Measurements from ENCODE around the gene UTF1. TPM values are rescaled to one million over a fixed set of nuclear protein-coding genes. Genes with fewer than 3 reads are reported as not detected.
A peak's percentile ranks its signal among the peaks of the same experiment; 100 is the strongest.

The UTF1 gene
- total RNA-seq, 2 experiments from 2014 or later: not detected

DNA sequence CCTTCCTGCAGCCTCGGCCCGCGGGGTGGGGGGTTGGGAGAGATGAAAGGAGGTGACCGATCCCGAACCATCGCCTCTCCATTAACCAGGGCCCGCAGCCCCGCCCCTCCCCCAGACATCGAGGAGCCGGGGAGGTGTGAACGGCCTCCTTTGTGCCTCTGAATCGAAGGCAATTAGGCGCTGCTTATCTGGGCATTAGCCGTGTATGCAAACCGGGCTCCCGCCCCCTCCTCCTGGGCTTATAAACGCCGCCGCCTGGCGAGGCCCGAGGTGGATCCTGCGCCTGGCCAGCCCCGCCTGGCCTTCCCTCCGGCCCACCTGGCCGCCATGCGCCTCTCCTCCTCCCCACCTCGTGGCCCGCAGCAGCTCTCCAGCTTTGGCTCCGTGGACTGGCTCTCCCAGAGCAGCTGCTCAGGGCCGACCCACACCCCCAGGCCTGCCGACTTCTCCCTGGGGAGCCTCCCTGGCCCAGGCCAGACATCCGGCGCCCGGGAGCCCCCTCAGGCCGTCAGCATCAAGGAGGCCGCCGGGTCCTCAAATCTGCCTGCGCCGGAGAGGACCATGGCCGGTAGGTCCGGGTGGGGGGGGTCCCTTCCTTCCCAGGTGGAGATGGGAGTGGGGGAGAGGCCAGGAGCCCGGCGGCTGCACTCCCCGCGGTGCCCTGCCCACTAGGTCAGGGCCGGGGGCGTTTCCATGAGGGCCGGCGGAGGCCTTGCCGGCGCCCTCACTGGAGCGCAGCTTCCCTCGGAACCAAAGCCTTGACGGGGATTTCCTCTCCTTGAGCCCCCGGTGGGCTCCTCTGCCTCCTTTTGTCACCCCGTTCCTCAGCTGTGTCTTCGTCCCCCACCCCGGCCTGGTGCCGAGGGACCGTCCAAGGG, 7.8 kb downstream of the UTF1 start, which contains the start of gene VENTX:
VENTX (plus strand) TSS at position 268 of the 878 bp plus-strand sequence; CDS start at position 328, 60 bp downstream.
- Mint-ChIP-seq H3K4me3 (no peak within 1 kb of the TSS), H3K27me3 (peaks cover 47% of the 10 kb centered on the region), H3K27ac (no peak within 1 kb of the TSS), H3K36me3 (ENCODE audit: low read depth) (no peaks in the 10 kb centered on the region), H3K9me3 (no peaks in the 10 kb centered on the region), H3K4me1 (ENCODE audit: low read depth) (peaks cover 20% of the 10 kb centered on the region)
- ChIA-PET CTCF (no interaction called here), POLR2A (interaction anchor here (0.6 kb wide), 1 partner anchor 74 kb away, joined by 3 read pairs; no protein-coding TSS in a partner anchor)
- intact Hi-C loops (cut with micrococcal nuclease): no loop called here
- TF ChIP-seq, protein P1, sequence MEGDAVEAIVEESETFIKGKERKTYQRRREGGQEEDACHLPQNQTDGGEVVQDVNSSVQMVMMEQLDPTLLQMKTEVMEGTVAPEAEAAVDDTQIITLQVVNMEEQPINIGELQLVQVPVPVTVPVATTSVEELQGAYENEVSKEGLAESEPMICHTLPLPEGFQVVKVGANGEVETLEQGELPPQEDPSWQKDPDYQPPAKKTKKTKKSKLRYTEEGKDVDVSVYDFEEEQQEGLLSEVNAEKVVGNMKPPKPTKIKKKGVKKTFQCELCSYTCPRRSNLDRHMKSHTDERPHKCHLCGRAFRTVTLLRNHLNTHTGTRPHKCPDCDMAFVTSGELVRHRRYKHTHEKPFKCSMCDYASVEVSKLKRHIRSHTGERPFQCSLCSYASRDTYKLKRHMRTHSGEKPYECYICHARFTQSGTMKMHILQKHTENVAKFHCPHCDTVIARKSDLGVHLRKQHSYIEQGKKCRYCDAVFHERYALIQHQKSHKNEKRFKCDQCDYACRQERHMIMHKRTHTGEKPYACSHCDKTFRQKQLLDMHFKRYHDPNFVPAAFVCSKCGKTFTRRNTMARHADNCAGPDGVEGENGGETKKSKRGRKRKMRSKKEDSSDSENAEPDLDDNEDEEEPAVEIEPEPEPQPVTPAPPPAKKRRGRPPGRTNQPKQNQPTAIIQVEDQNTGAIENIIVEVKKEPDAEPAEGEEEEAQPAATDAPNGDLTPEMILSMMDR (IDR thresholded peaks at IDR 0.05): no peak
- ATAC-seq (no peak), DNase-seq (no peak)

DNA sequence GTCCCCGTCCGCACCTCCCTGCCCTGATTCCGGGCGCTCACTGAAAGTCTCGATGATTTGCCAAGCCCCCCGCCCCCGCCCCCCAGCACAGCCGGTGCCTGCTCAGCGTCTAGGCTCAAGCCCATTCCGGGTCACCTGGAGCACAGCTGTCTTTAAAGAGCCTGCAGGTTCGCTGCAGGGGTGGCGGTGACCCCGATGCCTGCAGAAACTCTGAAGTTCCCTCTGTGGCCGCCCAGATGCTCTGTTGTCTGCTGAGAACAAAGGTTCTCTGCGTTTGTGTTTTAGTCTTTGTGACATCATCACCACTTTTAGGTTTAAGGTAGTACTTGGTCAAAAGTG, 8.4 kb downstream of the UTF1 start:
- ATAC-seq (no peak), DNase-seq (no peak)
- Mint-ChIP-seq H3K27me3 (peaks cover 48% of the 10 kb centered on the region), H3K9me3 (no peaks in the 10 kb centered on the region), H3K36me3 (ENCODE audit: low read depth) (no peaks in the 10 kb centered on the region), H3K4me1 (ENCODE audit: low read depth) (peaks cover 20% of the 10 kb centered on the region), H3K27ac (no peak overlapping the region), H3K4me3 (no peak overlapping the region)
- ChIA-PET POLR2A (no interaction called here), CTCF (no interaction called here)
- TF ChIP-seq, protein P1 (IDR thresholded peaks at IDR 0.05): no peak
- intact Hi-C loops (cut with micrococcal nuclease): no loop called here

DNA sequence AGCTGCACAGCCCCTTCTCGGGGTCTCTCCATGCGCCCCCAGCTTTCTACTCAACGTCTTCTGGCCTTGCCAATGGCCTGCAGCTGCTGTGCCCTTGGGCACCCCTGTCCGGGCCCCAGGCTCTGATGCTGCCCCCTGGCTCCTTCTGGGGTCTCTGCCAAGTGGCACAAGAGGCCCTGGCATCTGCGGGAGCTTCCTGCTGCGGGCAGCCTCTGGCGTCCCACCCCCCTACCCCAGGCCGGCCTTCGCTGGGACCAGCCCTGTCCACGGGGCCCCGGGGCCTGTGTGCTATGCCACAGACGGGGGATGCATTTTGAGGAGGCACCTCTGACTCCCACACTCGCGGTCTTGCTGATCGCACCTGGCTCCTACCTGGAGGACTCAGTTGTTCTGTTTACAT, 10.0 kb downstream of the UTF1 start:
- Mint-ChIP-seq H3K27me3 (peaks cover 40% of the 10 kb centered on the region), H3K27ac (no peak overlapping the region), H3K9me3 (no peaks in the 10 kb centered on the region), H3K4me1 (ENCODE audit: low read depth) (peaks cover 18% of the 10 kb centered on the region), H3K4me3 (no peak overlapping the region), H3K36me3 (ENCODE audit: low read depth) (no peaks in the 10 kb centered on the region)
- intact Hi-C loops (cut with micrococcal nuclease): no loop called here
- ATAC-seq: no peak
- POLR2A ChIA-PET: no interaction called here
- CTCF ChIA-PET: no interaction called here
- no peak for DNase-seq
- TF ChIP-seq, protein P1 (IDR thresholded peaks at IDR 0.05): no peak

DNA sequence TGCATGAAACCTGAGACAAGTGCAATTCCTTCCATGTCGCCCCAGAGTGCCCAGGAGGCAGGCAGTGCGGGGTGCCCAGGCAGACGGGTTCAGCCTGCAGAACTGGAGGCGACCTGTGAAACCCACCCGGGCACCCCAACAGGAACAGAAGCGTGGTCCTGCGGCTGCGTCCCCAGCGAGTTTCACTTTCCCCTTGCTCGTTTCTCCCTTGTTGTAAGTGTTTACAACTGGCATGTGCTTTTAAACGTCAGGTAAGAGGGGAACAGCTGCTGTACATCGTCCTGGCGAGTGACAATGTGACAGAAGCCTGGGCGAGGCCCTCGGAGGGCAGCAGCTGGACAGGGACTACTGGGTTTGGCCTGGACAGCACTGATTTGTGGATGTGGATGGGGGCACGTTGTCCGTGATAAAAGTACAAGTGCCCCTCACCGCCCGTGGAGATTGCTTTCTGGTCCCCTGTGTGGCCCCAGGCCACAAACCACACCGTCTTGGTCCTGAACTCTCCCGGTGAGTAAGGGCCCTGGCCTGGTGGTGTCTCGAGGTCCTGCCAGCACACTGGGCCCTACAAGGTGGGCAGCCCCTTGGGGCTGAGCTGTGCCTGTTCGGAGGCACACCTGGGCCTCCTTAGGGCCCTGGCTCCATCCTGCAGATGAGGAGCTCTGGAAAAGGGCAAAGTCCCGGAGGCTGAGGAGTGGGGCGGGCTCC, 11.6 kb downstream of the UTF1 start:
- ChIA-PET CTCF (no interaction called here), POLR2A (interaction anchor here (1.2 kb wide), 1 partner anchor 8 kb away, joined by 3 read pairs; no protein-coding TSS in a partner anchor)
- no peak for ATAC-seq
- Mint-ChIP-seq H3K27me3 (peaks cover 39% of the 10 kb centered on the region), H3K9me3 (no peaks in the 10 kb centered on the region), H3K27ac (no peak overlapping the region), H3K4me3 (peak overlapping the region; percentile 42), H3K36me3 (ENCODE audit: low read depth) (no peaks in the 10 kb centered on the region), H3K4me1 (ENCODE audit: low read depth) (peaks cover 16% of the 10 kb centered on the region)
- intact Hi-C loops (cut with micrococcal nuclease): no loop called here
- TF ChIP-seq, protein P1 (IDR thresholded peaks at IDR 0.05): no peak
- peak; percentile 39 for DNase-seq

All from activated CD8-positive, alpha-beta T cell treated with anti-CD3 and anti-CD28 coated beads for 36 hours (primary cell).